ENCODE data around the gene ITPR1. TPM values are rescaled to one million over a fixed set of nuclear protein-coding genes. Genes with fewer than 3 reads are reported as not detected.

ITPR1 gene
- total and polyA plus RNA-seq, 4 donors = 3.7 to 39.4 (median 8.2) TPM

- no peak overlapping the region for H3K27ac ChIP-seq (ENCODE audit: low read depth in 1 of 2, low read length in 2 of 2)
- no peak overlapping the region for H3K4me3 ChIP-seq (ENCODE audit: low read depth in 1 of 3, low read length in 3 of 3)
- TF ChIP-seq YY1 (IDR thresholded peaks at IDR 0.05) = no peak
- TF ChIP-seq MAX (IDR thresholded peaks at IDR 0.05) = no peak
- no peak for TF ChIP-seq TAF1 (conservative IDR thresholded peaks at IDR 0.05)
- no peak for TF ChIP-seq FOXA1 (IDR thresholded peaks at IDR 0.05)
- DNase-seq (ENCODE audit: low spot score) = no peak
- no peaks in the 10 kb centered on the region for H3K9me3 ChIP-seq (ENCODE audit: control insufficient read depth in 4 of 4, low read length in 3 of 4)
- 98% methylated on average over 4 of the region's 4 CpGs for WGBS
- peaks cover 0 to under 1% (median under 1%) of the 10 kb centered on the region in 4 donors for H3K4me1 ChIP-seq (ENCODE audit: control insufficient read depth in 4 of 4, insufficient read depth in 4 of 4, low read length in 3 of 4)
- no peak overlapping the region for H3K9ac ChIP-seq (ENCODE audit: low read depth in 1 of 2, low read length in 2 of 2)
- H3K27me3 ChIP-seq (ENCODE audit: control insufficient read depth in 4 of 4, insufficient read depth in 4 of 4, low read length in 3 of 4) = no peaks in the 10 kb centered on the region
- H3K36me3 ChIP-seq (ENCODE audit: control insufficient read depth in 4 of 4, insufficient read depth in 3 of 4, low read depth in 1 of 4, low read length in 3 of 4) = no peaks in the 10 kb centered on the region
These were observed 389.4 kb downstream of the ITPR1 start for GRCh38 chr3:4882548-4882947.

GRCh38 chr3:4883011-4883410, 389.9 kb downstream of the ITPR1 start:
- no peak for TF ChIP-seq CTCF (IDR thresholded peaks at IDR 0.05; ENCODE audit: low read depth, low read length, missing input control)
- TF ChIP-seq EGR1 (IDR thresholded peaks at IDR 0.05; ENCODE audit: low read depth in 2 of 2) = no peak
- TF ChIP-seq SP1 (IDR thresholded peaks at IDR 0.05) = no peak
- no peak for TF ChIP-seq YY1 (IDR thresholded peaks at IDR 0.05)
- TF ChIP-seq FOXA1 (IDR thresholded peaks at IDR 0.05) = no peak
- TF ChIP-seq HNF4A (conservative IDR thresholded peaks at IDR 0.05) = no peak
- no peak for TF ChIP-seq JUND (IDR thresholded peaks at IDR 0.05)
- TF ChIP-seq REST (IDR thresholded peaks at IDR 0.05) = no peak
- no peak for TF ChIP-seq ATF3 (IDR thresholded peaks at IDR 0.05)
- no peak for TF ChIP-seq FOXA2 (IDR thresholded peaks at IDR 0.05)
- no peak for TF ChIP-seq RAD21 (IDR thresholded peaks at IDR 0.05)
- no peak for TF ChIP-seq HNF4G (IDR thresholded peaks at IDR 0.05)
- no peak for TF ChIP-seq RXRA (IDR thresholded peaks at IDR 0.05)
- TF ChIP-seq GABPA (IDR thresholded peaks at IDR 0.05 in 1 of 2, conservative IDR thresholded peaks at IDR 0.05 in 1 of 2) = no peak
- TF ChIP-seq NR2F2 (IDR thresholded peaks at IDR 0.05) = no peak

More at GRCh38 chr3:4883011-4883410, 389.9 kb downstream of the ITPR1 start:
- Histone ChIP-seq H3K9ac (ENCODE audit: low read depth in 1 of 2, low read length in 2 of 2) (no peak overlapping the region), H3K36me3 (ENCODE audit: control insufficient read depth in 4 of 4, insufficient read depth in 3 of 4, low read depth in 1 of 4, low read length in 3 of 4) (no peaks in the 10 kb centered on the region), H3K9me3 (ENCODE audit: control insufficient read depth in 4 of 4, low read length in 3 of 4) (no peaks in the 10 kb centered on the region), H3K27me3 (ENCODE audit: control insufficient read depth in 4 of 4, insufficient read depth in 4 of 4, low read length in 3 of 4) (no peaks in the 10 kb centered on the region), H3K4me3 (ENCODE audit: low read depth in 1 of 3, low read length in 3 of 3) (no peak overlapping the region), H3K4me1 (ENCODE audit: control insufficient read depth in 4 of 4, insufficient read depth in 4 of 4, low read length in 3 of 4) (no peaks in the 10 kb centered on the region), H3K27ac (ENCODE audit: low read depth in 1 of 2, low read length in 2 of 2) (no peak overlapping the region)
- DNase-seq (ENCODE audit: low spot score) = no peak
- 95% methylated on average over 3 of the region's 3 CpGs for WGBS
